Measurements from ENCODE around the gene GDPD4. TPM values are rescaled to one million over a fixed set of nuclear protein-coding genes. Genes with fewer than 3 reads are reported as not detected.

Gene GDPD4
- total RNA-seq, 4 donors from 2014 or later: 0.07 to 1.2 TPM; not detected in 2

- no peak for DNase-seq
- Histone ChIP-seq H3K36me3 (no peaks in the 10 kb centered on the region), H3K27me3 (no peaks in the 10 kb centered on the region), H3K4me3 (no peak overlapping the region), H3K9me3 (no peaks in the 10 kb centered on the region), H3K4me1 (no peaks in the 10 kb centered on the region), H3K27ac (no peak overlapping the region)
- intact Hi-C loops (cut with DNase I; ENCODE audit: low total_unique reads): loop anchor here (10.0 kb wide), 1 partner anchor 59 kb away; the partner anchor contains the start of gene MYO7A
- TF ChIP-seq CTCF (IDR thresholded peaks at IDR 0.05) (no peak), POLR2A (IDR thresholded peaks at IDR 0.05) (no peak)
Measured at GRCh38 chr11:77184136-77184860, 117.2 kb downstream of the GDPD4 start.

GRCh38 chr11:77183431-77183984 is 118.0 kb downstream of the GDPD4 start:
- no peak for DNase-seq
- Histone ChIP-seq H3K27me3 (no peaks in the 10 kb centered on the region), H3K9me3 (no peaks in the 10 kb centered on the region), H3K27ac (no peak overlapping the region), H3K36me3 (no peaks in the 10 kb centered on the region), H3K4me1 (no peaks in the 10 kb centered on the region), H3K4me3 (no peak overlapping the region)
- intact Hi-C loops (cut with DNase I; ENCODE audit: low total_unique reads): loop anchor here (10.0 kb wide), 1 partner anchor 59 kb away; the partner anchor contains the start of gene MYO7A
- TF ChIP-seq POLR2A (IDR thresholded peaks at IDR 0.05): no peak
- no peak for TF ChIP-seq CTCF (IDR thresholded peaks at IDR 0.05)

- no peak for DNase-seq
- Histone ChIP-seq H3K9me3 (no peaks in the 10 kb centered on the region), H3K27me3 (no peaks in the 10 kb centered on the region), H3K4me3 (no peak overlapping the region), H3K36me3 (no peaks in the 10 kb centered on the region), H3K27ac (no peak overlapping the region), H3K4me1 (no peaks in the 10 kb centered on the region)
- intact Hi-C loops (cut with DNase I; ENCODE audit: low total_unique reads): loop anchor here (10.0 kb wide), 1 partner anchor 58 kb away; the partner anchor contains the start of gene MYO7A
- TF ChIP-seq POLR2A (IDR thresholded peaks at IDR 0.05) (no peak), CTCF (IDR thresholded peaks at IDR 0.05) (no peak)
Measured at GRCh38 chr11:77182542-77183430, 118.7 kb downstream of the GDPD4 start.

DNA sequence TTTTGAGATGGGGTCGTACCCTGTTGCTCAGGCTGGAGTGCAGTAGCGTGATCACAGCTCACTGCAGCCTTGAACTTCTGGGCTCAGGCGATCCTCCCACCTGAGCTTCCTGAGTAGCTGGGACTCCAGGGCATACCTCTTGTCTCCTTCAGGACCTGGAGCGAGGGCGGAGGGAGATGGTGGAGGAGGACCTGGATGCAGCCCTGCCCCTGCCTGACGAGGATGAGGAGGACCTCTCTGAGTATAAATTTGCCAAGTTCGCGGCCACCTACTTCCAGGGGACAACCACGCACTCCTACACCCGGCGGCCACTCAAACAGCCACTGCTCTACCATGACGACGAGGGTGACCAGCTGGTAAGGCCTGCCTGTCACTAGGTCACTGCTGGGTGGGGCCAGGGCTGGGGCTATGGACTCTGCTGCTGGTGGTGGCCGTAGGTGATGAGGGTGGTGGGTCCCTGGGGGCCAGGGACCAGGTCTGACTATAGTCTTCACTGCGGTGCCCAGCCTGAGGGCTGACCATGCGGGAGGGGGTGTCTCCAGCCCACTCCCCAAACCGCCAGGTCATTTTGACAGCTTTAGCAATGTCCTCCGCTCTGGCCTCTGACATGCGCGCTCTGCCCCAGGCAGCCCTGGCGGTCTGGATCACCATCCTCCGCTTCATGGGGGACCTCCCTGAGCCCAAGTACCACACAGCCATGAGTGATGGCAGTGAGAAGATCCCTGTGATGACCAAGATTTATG is 119.5 kb downstream of the GDPD4 start:
- no peaks in the 10 kb centered on the region for H3K36me3 ChIP-seq
- no peak for TF ChIP-seq CTCF (IDR thresholded peaks at IDR 0.05)
- TF ChIP-seq POLR2A (IDR thresholded peaks at IDR 0.05): no peak
- no peaks in the 10 kb centered on the region for H3K4me1 ChIP-seq
- no peaks in the 10 kb centered on the region for H3K9me3 ChIP-seq
- H3K4me3 ChIP-seq: no peak overlapping the region
- no peak overlapping the region for H3K27ac ChIP-seq
- no peaks in the 10 kb centered on the region for H3K27me3 ChIP-seq
- no peak for DNase-seq
- intact Hi-C loops (cut with DNase I; ENCODE audit: low total_unique reads): loop anchor here (10.0 kb wide), 1 partner anchor 57 kb away; the partner anchor contains the start of gene MYO7A

Measured in uterus (tissue), 4 donors.